Left renal cortex interstitium (tissue), 4 donors: Measurements from ENCODE around the gene TBX4. TPM values are rescaled to one million over a fixed set of nuclear protein-coding genes. Genes with fewer than 3 reads are reported as not detected.

Experiments
- DNase-seq, 4 donors: peaks; one replicate each; pipeline ENCODE4 v3.0.0-alpha.2; 2013; ENCODE audit warnings: low read depth in 4 of 4, low spot score in 2 of 4, missing footprints in 1 of 4
- polyA plus RNA-seq, 4 donors: library from polyadenylated mRNA; unstranded; fragments of 120-200 nt; gene quantifications; one replicate each; pipeline ENCODE4 v1.2.1, GENCODE V29; 2013; ENCODE audit not compliant: insufficient read length in 4 of 4

Gene TBX4
- polyA plus RNA-seq, 4 donors: 0.23 to 0.26 (median 0.25) TPM

DNA sequence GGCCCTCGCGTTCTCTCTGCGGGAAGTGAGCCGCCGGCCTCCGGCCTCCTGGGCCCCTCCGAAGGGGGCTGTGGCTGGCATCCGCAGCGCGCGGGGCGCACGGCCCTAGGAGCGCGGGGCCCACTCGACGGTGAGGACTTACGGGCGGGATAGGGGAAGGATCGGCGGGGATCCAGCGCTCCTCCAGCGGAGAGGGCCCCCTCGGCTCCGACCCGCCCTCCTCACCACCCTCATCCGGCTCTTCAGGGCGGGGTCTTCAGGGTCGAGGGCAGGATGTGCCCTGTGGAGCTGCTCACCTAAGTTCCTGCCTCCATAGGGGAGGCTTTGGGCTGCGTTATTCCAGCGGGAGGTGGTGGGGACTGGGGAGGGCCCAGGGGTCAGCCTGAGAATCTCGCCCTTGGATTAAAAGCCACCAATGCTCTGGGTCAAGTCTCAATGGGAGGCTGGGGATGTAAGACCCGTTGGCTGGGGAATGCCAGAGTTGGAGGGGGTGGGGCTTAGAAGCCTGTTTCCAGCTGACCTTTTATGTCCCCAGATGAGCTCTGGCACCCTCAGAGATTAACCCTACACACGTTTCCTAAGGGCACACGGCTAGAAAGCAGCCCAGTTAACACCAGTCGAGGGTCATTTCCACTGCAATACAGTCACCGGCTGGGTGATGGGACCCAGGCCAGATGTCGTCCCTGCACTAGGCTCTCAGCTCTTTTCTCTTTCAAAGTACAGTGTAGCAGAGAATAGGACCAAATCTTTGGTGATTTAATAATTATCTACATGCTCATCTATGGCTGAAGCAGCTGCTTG, 39.2 kb upstream of the TBX4 start:
- no peak for DNase-seq

DNA sequence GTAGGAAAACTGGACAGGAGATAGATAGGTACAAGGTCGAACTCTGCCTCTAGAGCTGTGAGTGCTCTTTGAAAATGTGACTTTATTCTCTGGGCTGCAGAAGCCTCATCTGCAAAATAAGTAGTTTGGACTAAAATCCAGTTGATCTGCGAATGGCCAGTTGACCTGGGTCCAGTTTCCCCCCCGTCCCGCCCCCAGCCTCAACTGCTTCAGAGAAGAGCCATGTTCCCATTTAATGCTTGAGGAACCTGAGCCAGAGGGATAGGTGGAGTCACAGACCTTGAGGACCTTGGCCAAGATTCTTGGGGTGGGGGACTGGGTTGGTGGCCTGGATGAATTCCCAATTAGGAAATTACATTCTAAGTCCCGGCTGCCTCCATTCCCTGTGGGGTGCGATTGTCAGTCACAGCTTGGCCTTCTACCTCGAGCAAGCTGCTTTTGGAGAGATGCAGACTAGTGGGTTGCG, 38.5 kb upstream of the TBX4 start:
- no peak for DNase-seq

DNA sequence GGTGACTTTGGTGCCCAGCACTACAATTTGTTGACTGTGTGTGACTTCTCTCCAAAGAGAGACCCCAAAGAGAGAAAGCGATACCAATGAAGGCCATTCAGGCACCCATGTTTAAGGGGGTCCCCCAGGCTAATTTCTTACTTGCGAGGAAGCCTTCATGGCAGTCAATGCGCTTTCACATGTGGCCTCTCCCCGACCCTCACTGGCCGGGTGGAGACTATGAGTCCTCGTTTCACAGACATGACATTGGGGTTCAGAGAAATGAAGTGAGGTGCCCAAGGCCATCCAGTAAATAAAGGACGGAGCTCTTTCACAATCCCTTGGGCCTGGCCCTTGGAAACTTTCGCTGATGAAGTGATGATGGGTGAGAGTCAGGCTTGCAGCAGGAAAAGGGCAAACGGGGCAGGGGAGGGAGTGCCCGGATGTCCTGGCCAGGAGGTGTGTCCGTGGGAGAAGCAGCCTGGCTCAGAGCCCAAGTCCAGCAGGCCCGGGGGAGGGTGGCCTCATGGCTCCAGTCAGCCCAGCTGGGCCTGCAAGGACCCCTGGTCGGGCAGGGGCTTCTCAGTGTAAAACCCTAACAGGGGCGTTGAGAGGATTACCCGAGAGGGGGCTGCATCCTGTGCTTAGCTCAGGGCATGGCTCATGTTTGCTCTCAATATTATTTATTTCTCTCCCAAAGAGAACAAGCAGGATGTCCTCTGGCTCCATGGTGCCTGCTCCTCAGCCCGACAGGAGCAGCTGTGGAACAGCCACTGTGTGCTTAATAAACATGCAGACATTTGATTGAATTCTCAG, 37.9 kb upstream of the TBX4 start:
- no peak for DNase-seq

DNA sequence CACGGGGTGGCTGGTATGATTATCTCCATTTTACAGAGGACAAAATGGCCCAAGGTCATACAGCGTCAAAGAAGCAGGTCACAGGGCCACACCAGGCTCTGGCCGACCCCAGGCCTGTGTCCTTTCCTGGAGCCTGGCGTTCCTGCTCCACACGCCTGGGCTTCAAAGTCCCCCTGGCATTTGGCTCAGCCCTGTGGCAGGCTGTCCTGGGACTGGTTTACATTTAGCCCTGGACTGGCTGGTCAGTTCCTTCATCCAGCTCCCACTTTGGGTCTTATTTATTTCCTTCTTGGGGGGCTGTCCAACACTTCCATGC, 37.3 kb upstream of the TBX4 start:
- DNase-seq: no peak

DNA sequence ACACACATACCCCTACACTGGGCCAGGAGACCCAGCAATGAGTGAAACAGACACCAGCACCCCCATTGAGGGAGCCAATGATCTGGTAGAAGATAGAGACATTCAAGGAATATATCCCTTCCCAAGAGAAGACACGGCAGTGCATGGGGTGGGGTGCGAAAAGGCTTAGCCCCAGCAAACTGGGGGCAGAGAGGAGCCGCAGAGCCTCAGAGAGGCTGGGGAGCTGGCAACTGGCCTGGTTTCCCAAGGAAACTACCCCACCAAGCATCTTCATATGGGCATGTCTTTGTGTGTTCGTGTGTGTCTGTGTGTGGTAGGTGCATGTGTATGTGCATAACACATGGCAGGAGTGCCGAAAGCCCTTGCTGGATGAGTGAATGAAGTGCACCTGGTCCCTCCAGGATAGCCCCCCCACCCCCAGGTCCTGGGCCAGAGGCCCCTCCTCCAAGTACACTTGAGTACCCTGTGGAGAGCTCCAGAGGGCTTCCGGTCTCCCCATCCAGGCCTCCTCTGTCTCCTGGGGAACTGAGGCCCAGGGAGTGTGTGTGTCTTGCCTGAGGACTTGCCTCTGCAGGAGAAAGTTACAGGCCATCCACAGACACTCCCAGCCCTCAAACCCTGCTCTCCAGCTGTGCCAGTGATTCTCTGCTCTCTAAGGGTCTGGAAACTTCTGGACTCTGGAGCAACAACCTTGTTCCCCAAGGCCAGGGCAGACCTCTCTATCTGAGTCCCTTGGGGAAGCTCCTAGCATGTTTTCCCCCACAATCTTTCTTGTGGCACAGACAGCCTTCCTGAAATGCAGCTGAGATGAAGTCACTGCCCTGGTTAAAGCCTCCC, 36.6 kb upstream of the TBX4 start:
- no peak for DNase-seq

DNA sequence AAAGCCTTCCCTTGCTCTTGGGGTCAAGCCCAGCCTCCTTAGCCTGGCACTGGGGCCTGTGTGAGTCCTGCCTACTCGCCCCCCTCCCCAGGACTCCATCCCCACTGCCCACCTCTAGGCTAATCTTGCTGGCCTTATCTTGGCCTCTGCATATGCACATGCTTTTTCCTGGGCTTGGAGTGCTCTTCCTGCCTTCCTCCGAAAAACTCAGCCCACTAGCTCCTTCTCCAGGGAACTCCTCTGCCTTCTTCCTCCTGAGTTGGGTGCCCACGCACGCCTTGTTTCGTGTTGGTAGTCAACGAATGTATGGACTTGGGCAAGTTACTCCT, 36.0 kb upstream of the TBX4 start:
- no peak for DNase-seq

DNA sequence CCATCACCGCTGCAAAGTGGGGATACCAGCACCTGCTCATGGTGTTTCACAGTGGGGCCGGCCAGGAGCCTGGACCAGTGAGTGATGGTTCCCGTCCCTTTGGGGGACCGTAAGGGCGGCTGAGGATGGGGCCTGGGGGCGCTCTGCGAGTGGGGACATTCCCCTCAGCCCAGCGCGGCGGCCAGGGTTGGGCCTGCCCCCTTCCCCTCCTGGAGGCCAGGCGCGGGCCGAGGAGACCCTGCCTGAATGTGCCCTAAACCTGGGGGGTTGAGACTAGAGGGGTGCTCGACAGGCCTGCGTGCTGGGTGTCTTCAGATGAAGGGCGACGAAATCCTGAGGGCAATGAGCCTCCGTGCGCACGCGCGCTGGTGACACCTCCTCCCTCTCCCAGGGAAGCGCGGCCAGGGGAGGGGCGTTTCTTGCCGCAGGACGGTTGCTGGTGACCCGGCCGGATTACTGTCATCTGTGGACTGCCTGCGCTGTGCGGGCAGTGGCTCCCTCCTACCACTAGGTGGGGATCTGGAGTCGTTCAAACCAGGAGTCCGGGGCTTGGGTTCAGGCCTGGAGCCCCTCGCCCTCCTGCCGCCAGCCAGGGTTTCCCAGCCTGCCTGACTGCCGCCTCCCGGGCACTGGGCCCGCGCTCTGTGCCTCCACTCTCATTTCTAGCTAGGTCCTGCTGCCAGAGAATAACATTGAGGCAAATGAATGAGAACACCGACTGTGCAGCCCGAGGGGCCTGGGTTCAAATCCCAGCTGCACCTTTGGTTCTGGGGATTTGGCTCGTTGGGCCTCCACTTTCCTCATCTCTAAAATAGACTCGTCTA, 35.5 kb upstream of the TBX4 start:
- peak in 1 of 4 donors; percentile 85 for DNase-seq

DNA sequence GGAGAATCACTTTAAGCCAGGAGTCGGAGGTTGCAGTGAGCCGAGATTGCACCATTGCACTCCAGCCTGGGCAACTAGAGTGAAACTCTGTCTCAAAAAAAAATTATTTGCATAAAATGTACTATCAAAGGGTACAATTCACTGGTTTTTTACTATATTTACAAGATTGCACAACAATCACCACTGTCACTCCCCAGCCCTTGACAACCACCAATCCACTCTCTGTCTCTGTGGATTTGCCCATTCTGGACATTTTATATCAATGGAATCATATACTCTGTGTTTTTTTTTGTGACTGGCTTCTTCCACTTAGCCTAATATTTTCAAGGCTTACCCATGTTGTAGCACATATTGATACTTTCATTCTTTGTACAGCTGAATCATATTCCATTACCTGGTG, 33.8 kb upstream of the TBX4 start:
- no peak for DNase-seq

DNA sequence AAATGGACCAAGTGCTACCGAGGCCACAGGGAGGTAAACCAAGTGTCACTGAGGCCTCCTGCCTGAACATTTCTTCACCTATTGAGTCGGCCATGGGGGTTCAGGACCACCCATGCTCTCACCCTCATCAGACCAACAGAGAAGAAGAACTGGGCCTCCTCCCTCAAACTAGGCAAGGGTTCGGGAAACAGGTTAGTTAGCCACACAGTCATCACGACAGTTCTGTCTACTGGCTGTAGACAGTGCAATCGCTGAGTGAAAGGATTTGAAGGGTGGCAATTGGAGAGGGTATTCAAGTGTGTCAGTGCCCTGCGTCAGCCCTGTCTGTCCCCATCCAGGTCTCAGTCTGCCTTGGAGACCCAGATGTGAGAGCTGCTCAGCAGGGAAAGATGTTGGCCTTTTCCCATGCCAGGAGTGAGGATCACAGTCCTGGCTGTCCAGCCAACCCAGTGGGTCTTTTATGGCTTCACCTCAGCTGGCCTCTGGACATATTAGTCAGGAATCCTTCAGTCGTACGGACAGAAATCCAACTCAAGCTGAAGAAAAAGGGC, 32.7 kb upstream of the TBX4 start:
- DNase-seq: no peak

DNA sequence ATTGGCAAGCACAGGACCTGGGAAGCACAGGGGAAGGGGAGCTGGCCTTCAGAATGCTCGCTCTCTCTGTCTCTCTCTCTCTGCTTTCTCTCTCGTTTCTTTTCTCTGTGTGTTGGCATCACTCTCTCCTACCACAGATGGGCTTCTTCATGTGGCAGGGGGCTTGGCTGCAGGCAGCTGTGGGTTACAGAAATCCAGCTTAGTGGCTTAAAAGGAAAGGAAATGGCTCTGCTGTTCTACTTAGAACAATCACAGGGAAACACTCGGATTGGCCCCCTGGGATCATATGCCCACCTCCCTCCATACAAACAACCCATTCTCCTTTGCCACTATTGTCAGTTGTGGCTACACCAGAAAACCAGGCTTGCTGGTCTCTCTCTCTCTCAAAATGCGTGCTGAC, 32.2 kb upstream of the TBX4 start:
- DNase-seq: no peak

DNA sequence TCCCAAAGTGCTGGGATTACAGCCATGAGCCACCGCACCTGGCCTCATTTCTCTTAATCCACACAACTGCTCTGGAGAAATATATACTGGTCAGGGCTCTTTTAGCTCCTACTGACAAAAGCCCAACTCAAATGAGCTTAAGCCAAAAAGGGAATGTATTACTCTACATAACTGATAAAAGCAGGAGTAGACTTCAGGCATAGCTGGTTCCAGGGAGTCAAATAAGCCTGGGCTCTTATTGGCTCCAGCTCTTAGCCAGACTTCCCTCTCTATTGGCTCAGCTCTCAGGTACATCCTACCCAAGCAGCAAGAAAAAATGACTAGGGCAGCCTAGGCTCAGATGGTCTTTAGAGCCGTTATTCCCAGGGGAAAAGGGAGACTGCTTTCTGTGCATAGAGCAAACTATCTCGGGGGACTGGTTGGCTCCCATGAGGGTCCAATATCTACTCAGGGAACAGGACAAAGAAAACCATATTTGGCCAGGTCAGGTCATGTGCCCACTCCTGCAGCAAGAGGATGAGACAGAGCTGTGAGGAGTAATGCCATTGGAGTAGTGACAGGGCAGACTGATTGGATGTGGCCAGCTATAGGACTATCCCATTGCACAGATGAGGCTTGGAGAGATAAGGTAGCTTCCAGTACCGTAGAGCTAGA, 31.4 kb upstream of the TBX4 start:
- DNase-seq: no peak

DNA sequence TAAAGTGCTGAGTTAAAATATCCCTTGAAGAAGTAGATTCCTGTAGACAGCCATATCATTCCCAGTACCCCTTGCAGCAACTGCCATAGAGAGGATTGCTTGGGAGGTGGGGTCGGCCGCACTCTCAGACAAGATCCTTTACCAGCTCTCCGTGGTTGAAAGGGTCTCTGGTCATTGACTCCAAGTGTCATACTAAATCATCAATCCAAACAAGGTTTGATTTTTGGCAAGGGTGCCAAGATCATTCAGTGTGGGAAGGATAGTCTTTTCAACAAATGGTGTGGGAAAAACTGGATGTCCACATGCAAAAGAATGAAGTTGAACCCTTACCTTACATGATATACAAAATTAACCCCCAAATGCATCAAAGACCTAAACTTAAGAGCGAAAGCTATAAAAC, 30.8 kb upstream of the TBX4 start:
- no peak for DNase-seq

DNA sequence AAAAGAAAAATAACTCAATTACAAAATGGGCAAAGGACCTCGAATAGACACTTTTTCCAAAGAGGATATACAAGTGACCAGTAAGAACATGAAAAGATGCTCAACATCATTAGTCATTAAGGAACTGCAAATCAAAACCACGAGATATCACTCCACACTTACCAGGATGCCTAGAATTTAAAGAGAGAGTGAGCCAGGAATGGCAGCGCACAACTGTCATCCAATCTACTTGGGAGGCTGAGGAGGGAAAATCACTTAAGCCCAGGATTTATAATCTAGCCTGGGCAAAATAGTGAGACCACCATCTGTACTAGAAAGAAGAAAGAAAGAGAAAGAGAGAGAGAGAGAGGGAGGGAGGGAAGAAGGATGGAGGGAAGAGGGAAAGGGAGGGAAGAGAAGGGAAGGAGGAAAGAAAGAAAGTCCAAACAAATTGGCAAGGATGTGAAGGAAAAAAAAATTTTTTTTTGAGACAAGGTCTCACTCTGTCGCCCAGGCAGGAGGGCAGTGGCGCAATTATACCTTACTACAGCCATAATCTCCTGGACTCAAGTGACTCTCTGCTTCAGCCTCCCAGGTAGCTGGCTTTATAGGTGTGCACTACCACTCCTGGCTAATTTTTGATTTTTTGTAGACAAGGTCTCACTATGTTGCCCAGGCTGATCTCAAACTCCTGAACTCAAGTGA, 30.0 kb upstream of the TBX4 start:
- no peak for DNase-seq

DNA sequence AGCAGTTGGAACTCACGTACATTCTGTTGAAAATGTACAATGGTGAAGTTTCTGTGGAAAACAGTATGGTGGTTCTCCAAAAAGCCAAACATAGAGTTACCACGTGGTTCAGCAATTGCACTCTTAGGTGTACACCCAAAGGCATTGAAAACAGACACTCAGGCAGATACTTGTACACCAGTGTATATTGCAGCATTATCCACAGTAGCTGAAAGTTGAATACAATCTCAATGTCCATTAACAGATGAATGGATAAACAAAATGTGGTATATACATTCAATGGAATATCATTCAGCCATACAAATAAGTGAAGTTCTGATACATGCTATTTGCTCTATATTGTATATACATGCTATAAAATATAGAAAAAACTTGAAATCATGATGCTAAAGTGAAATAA, 29.4 kb upstream of the TBX4 start:
- no peak for DNase-seq

DNA sequence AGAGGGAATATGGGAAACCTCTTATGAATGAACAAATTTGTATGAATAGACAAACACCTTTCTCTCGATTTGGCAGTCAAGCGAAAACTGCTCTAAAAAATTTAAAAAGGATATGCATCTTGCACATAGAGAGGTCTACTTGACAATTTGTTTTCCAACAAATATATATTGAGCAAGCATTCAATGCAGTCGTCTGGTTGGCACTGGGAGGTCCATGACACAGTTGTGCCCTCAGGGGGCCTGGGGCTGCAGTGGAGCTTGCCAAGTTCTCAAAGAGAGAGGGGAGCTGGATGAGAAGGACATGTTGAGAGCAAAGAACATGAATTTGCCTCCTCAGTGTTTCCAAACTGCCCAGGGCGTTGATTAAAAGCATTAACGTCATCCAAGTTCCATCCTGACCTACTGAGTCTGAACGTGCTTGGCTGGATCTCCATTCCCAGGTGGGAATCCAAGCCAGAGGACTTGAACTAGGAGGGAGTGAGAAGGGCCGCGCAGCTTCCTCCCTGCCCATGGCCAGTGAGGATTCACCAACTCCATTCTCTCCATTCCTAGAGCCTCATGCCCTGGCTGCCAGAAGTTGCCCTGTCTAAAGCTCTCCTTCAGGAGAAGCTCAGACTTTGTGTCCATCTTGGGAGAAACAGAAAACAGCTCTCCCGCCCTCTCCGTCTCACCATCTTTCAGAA, 28.1 kb upstream of the TBX4 start:
- DNase-seq: no peak

DNA sequence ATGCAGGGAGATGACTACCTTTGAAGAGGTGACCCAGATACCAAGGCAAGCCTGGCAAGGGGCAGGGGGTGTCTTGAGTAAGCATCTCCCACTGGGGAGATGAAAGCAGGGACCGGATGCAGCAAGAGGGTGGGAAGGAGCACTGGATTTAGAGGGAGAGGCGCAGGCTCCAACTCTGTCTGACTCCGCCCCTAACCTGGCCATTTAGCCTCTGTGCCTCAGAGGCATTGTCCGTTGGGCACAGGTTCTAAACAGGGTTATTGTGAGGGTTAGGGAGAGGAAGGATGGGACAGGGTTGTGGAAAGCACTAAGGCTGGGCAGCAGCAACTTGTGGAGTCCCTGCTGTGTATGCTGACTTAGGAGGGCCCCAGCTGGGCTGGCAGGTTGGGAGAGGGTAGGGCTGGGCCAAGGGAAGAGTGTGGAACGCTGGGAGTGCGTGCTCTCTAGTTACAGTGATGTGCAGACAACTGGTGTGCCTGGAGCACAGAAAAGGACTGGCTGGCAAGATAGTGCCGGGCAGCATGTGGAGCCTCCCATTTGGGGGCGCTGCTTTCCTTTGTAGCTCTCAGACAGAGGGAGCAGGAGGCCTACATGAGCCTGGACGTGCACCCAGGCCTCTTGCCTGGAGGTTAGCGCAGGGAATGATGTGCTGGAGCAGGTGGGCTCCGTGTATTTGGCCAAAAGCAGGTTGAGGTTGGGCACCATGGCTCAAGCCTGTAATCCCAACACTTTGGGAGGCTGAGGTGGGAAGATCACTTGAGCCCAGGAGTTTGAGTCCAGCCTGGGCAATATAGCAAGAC, 26.3 kb upstream of the TBX4 start:
- DNase-seq: no peak

DNA sequence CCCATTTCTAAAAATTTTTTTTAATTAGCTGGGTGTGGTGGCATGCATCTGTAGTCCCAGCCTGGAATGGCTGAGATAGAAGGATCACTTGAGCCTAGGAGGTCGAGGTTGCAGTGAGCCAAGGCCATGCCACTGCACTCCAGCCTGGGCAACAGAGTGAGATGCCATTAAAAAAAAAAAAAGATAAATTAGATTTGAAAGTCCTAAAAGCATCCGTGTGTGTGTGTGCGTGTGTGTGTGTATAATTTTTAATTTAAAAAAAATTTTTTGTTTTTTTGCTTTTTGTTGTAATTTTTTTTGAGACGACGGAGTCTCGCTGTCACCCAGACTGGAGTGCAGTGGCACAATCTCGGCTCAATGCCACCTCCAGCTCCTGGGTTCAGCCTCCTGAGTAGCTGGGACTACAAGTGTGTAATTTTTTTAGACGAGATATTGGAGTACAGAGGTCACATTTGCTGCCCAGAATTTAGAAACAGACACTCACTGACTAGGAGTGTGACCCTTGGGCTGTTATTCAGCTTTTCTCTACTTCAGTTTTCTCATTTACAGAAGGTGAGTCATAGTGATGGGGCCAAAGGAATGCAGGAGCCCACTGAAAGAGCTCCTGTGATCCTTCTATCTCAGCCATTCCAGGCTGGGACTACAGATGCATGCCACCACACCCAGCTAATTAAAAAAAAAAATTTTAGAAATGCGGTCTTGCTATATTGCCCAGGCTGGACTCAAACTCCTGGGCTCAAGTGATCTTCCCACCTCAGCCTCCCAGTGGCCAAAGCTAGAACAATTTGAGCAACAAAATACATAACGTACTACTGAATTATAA, 25.5 kb upstream of the TBX4 start:
- no peak for DNase-seq
